H9 (cell line): ENCODE data around the gene MCEMP1. TPM values are rescaled to one million over a fixed set of nuclear protein-coding genes. Genes with fewer than 3 reads are reported as not detected.

ENCODE experiments used
- DNase-seq: peaks from one replicate; pipeline ENCODE4 v3.0.0-alpha.2; 2017
- H2AFZ ChIP-seq: one replicate; pipeline ENCODE4 v1.6.1; 2013; ENCODE audit warnings: mild to moderate bottlenecking, low read length, control low read depth, moderate library complexity
- H2AK5ac ChIP-seq: 2 replicates; pipeline ENCODE4 v1.6.1; 2013; ENCODE audit warnings: low read length, control low read depth, mixed read lengths; ENCODE audit not compliant: insufficient read length
- H2BK120ac ChIP-seq: one replicate; pipeline ENCODE4 v1.6.1; 2013; ENCODE audit warnings: low read depth, mild to moderate bottlenecking, low read length, control low read depth, inconsistent platforms; ENCODE audit not compliant: poor library complexity, severe bottlenecking
- H2BK12ac ChIP-seq: 2 replicates; pipeline ENCODE4 v1.6.1; 2013; ENCODE audit warnings: low read length, control low read depth, mixed read lengths, low read depth; ENCODE audit not compliant: insufficient read length
- H2BK15ac ChIP-seq: 2 replicates; pipeline ENCODE4 v1.6.1; 2013; ENCODE audit warnings: low read depth, low read length, control low read depth
- H2BK20ac ChIP-seq: one replicate; pipeline ENCODE4 v1.6.1; 2013; ENCODE audit warnings: low read depth, mild to moderate bottlenecking, low read length, control low read depth, inconsistent platforms; ENCODE audit not compliant: poor library complexity, severe bottlenecking
- H2BK5ac ChIP-seq: 2 replicates; pipeline ENCODE4 v1.6.1; 2013; ENCODE audit warnings: low read length, control low read depth, mixed read lengths; ENCODE audit not compliant: insufficient read length
- H3K14ac ChIP-seq: 2 replicates; pipeline ENCODE4 v1.6.1; 2013; ENCODE audit warnings: low read length, control low read depth; ENCODE audit not compliant: insufficient read depth
- H3K18ac ChIP-seq: 2 replicates; pipeline ENCODE4 v1.6.1; 2013; ENCODE audit warnings: low read depth, mild to moderate bottlenecking, mixed read lengths, low read length, control low read depth; ENCODE audit not compliant: insufficient read length
- H3K23ac ChIP-seq: 2 replicates; pipeline ENCODE4 v1.6.1; 2013; ENCODE audit warnings: low read length, control low read depth, mixed read lengths, low read depth; ENCODE audit not compliant: insufficient read length
- H3K23me2 ChIP-seq: 2 replicates; pipeline ENCODE4 v1.6.1; 2013; ENCODE audit warnings: low read depth, mild to moderate bottlenecking, mixed read lengths, low read length, control low read depth; ENCODE audit not compliant: insufficient read length, poor library complexity, severe bottlenecking
- H3K27ac ChIP-seq: 2 replicates; pipeline ENCODE4 v1.5.1; 2013; ENCODE audit warnings: low read length, control low read depth, mixed read lengths, low read depth; ENCODE audit not compliant: insufficient read length
- H3K27me3 ChIP-seq: 2 replicates; pipeline ENCODE4 v1.6.1; 2013; ENCODE audit warnings: low read length, control low read depth, inconsistent platforms; ENCODE audit not compliant: insufficient read depth
- H3K4ac ChIP-seq: 2 replicates; pipeline ENCODE4 v1.6.1; 2013; ENCODE audit warnings: low read depth, mild to moderate bottlenecking, control low read depth, inconsistent platforms, low read length, moderate library complexity
- H3K4me1 ChIP-seq: 2 replicates; pipeline ENCODE4 v1.6.1; 2013; ENCODE audit warnings: low read length, control low read depth, inconsistent platforms; ENCODE audit not compliant: insufficient read depth
- H3K4me2 ChIP-seq: 2 replicates; pipeline ENCODE4 v1.6.1; 2013; ENCODE audit warnings: low read length, control low read depth, mixed read lengths; ENCODE audit not compliant: insufficient read length, insufficient read depth
- H3K56ac ChIP-seq: 2 replicates; pipeline ENCODE4 v1.6.1; 2013; ENCODE audit warnings: low read depth, mild to moderate bottlenecking, mixed read lengths, low read length, control low read depth; ENCODE audit not compliant: insufficient read length
- H3K79me1 ChIP-seq: 2 replicates; pipeline ENCODE4 v1.6.1; 2013; ENCODE audit warnings: low read depth, mild to moderate bottlenecking, moderate library complexity, low read length, control low read depth, inconsistent platforms; ENCODE audit not compliant: insufficient read depth, poor library complexity, severe bottlenecking
- H3K79me2 ChIP-seq: 2 replicates; pipeline ENCODE4 v1.6.1; 2013; ENCODE audit warnings: low read length, control low read depth, inconsistent platforms; ENCODE audit not compliant: insufficient read depth
- H3K9ac ChIP-seq: 2 replicates; pipeline ENCODE4 v1.6.1; 2013; ENCODE audit warnings: low read length, control low read depth, mixed read lengths; ENCODE audit not compliant: insufficient read length; ENCODE audit errors: extremely low read depth
- H3K9me3 ChIP-seq: one replicate; pipeline ENCODE4 v1.6.1; 2013; ENCODE audit warnings: low read depth, low read length, inconsistent platforms; ENCODE audit not compliant: control insufficient read depth
- H3T11ph ChIP-seq: one replicate; pipeline ENCODE4 v1.6.1; 2013; ENCODE audit warnings: mild to moderate bottlenecking, low read length, control low read depth, inconsistent platforms
- H4K20me1 ChIP-seq: one replicate; pipeline ENCODE4 v1.6.1; 2013; ENCODE audit not compliant: control insufficient read depth, insufficient read length, insufficient read depth
- H4K5ac ChIP-seq: 2 replicates; pipeline ENCODE4 v1.6.1; 2013; ENCODE audit warnings: low read depth, mild to moderate bottlenecking, mixed read lengths, low read length, control low read depth; ENCODE audit not compliant: insufficient read length
- H4K8ac ChIP-seq: replicated peaks from 2 replicates; pipeline ENCODE4 v1.6.1; 2013; ENCODE audit warnings: low read length, control low read depth, mixed read lengths, low read depth; ENCODE audit not compliant: insufficient read length
- H4K91ac ChIP-seq: 2 replicates; pipeline ENCODE4 v1.6.1; 2013; ENCODE audit warnings: low read depth, mild to moderate bottlenecking, moderate library complexity, mixed read lengths, low read length, control low read depth; ENCODE audit not compliant: insufficient read length
- H3K27ac Mint-ChIP-seq, 3 experiments: 2 replicates in 2 of 3; 3 replicates in 1 of 3; pipeline ENCODE4 v1.8.0; 2020 to 2021; ENCODE audit warnings: mixed read lengths in 3 of 3, mild to moderate bottlenecking in 1 of 3, moderate library complexity in 1 of 3
- H3K27me3 Mint-ChIP-seq: 2 replicates; pipeline ENCODE4 v1.8.0; 2021; ENCODE audit warnings: low read depth, mild to moderate bottlenecking, moderate library complexity, mixed read lengths
- H3K36me3 Mint-ChIP-seq, 3 experiments: 2 replicates in 2 of 3; 3 replicates in 1 of 3; pipeline ENCODE4 v1.8.0; 2020 to 2021; ENCODE audit warnings: low read depth in 3 of 3, mixed read lengths in 3 of 3; ENCODE audit not compliant: insufficient read depth in 1 of 3
- H3K4me1 Mint-ChIP-seq, 2 experiments: 2 replicates each; pipeline ENCODE4 v1.8.0; 2020; ENCODE audit warnings: mixed read lengths in 2 of 2
- H3K4me3 Mint-ChIP-seq, 2 experiments: 2 replicates in 1 of 2; 3 replicates in 1 of 2; pipeline ENCODE4 v1.8.0; 2020 to 2021; ENCODE audit warnings: mild to moderate bottlenecking in 2 of 2, mixed read lengths in 2 of 2, moderate library complexity in 1 of 2
- H3K9me3 Mint-ChIP-seq, 2 experiments: 2 replicates in 1 of 2; 3 replicates in 1 of 2; pipeline ENCODE4 v1.8.0; 2020; ENCODE audit warnings: mild to moderate bottlenecking in 2 of 2, mixed read lengths in 2 of 2, moderate library complexity in 1 of 2
- WGBS: extraction: QIAGEN DNeasy Blood & Tissue Kit; methylation state at CpG from one replicate; pipeline ENCODE4 v1.1.7; 2013; ENCODE audit warnings: missing lambda C conversion rate, low lambda C conversion rate, mixed read lengths; ENCODE audit not compliant: insufficient read length; ENCODE audit errors: extremely low coverage; 5-methylcytosine and 5-hydroxymethylcytosine counted together
- total RNA-seq: library from RNA; stranded (reverse); gene quantifications from 2 replicates; pipeline ENCODE4 v1.2.1, GENCODE V29; 2021
- TF ChIP-seq, protein P1 (sequence below): fragments of 200-600 bp; sonication (generic); conservative IDR thresholded peaks from 3 replicates; pipeline ENCODE4 v1.8.0; 2021; ENCODE audit warnings: antibody characterized with exemption, mild to moderate bottlenecking

Gene MCEMP1
- total RNA-seq, 1 experiment from 2014 or later, result not detected

DNA sequence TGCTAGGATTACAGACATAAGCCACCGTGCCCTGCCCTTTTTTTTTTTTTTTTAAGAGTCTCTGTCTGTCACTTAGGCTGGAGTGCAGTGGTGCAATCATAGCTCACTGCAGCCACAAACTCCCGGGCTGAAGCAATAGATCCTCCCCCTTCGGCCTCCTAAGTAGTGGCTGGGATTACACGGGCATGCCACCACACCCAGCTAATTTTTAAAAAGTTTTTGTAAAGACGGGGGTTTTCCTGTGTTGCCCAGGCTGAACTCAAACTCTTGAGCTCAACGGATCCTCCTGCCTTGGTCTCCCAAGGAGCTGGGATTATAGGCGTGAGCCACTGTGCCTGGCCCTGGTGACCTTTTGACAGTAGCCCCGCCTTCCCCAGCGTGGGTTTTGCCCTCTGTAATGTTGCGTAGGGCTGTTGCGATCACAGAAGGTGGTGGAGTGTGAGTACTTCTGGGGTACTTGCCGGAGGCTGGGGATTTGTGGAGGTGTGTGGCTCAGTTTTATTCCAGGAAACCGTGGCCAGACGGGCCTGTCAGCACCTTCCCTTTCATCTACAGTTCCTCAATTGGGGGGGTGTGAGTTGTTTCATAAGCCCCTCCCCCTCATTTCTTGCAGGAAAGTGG, 19.6 kb upstream of the MCEMP1 start:
- H3K79me1 ChIP-seq, result no peaks in the 10 kb centered on the region
- H4K5ac ChIP-seq, result no peak overlapping the region
- Mint-ChIP-seq H3K4me1 (peaks cover 2 to 6% of the 10 kb centered on the region in 2 experiments), H3K4me3 (no peak overlapping the region), H3K9me3 (peaks cover 0 to 3% of the 10 kb centered on the region in 2 experiments; a peak in 2 of 5 replicates), H3K27ac (no peak overlapping the region), H3K27me3 (peaks cover 89% of the 10 kb centered on the region), H3K36me3 (no peaks in the 10 kb centered on the region)
- peaks cover 4% of the 10 kb centered on the region; the same call in 1 of the 2 replicates for H3K27me3 ChIP-seq
- no peak overlapping the region for H3K23ac ChIP-seq
- H3T11ph ChIP-seq, result no peak overlapping the region
- TF ChIP-seq, protein P1, sequence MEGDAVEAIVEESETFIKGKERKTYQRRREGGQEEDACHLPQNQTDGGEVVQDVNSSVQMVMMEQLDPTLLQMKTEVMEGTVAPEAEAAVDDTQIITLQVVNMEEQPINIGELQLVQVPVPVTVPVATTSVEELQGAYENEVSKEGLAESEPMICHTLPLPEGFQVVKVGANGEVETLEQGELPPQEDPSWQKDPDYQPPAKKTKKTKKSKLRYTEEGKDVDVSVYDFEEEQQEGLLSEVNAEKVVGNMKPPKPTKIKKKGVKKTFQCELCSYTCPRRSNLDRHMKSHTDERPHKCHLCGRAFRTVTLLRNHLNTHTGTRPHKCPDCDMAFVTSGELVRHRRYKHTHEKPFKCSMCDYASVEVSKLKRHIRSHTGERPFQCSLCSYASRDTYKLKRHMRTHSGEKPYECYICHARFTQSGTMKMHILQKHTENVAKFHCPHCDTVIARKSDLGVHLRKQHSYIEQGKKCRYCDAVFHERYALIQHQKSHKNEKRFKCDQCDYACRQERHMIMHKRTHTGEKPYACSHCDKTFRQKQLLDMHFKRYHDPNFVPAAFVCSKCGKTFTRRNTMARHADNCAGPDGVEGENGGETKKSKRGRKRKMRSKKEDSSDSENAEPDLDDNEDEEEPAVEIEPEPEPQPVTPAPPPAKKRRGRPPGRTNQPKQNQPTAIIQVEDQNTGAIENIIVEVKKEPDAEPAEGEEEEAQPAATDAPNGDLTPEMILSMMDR, result no peak
- WGBS, result no CpG with 5 or more reads among the region's 14 CpGs
- H2BK15ac ChIP-seq, result no peak overlapping the region
- no peak overlapping the region for H2BK12ac ChIP-seq
- H4K91ac ChIP-seq, result no peak overlapping the region
- H3K79me2 ChIP-seq, result no peaks in the 10 kb centered on the region
- H3K56ac ChIP-seq, result no peak overlapping the region
- no peak overlapping the region for H2BK20ac ChIP-seq
- no peak overlapping the region for H2AK5ac ChIP-seq
- no peaks in the 10 kb centered on the region for H3K9me3 ChIP-seq
- no peak overlapping the region for H3K27ac ChIP-seq
- H2BK5ac ChIP-seq, result no peak overlapping the region
- no peak overlapping the region for H3K4ac ChIP-seq
- no peak overlapping the region for H4K8ac ChIP-seq
- H3K14ac ChIP-seq, result no peak overlapping the region
- no peak overlapping the region for H3K9ac ChIP-seq
- no peaks in the 10 kb centered on the region for H3K4me1 ChIP-seq
- H3K4me2 ChIP-seq, result no peak overlapping the region
- no peak overlapping the region for H2AFZ ChIP-seq
- no peak overlapping the region for H2BK120ac ChIP-seq
- H4K20me1 ChIP-seq, result no peaks in the 10 kb centered on the region
- no peaks in the 10 kb centered on the region for H3K23me2 ChIP-seq
- H3K18ac ChIP-seq, result peak overlapping the region; percentile 38
- no peak for DNase-seq
